Activated CD4-positive, alpha-beta T cell treated with anti-CD3 and anti-CD28 coated beads, Interleukin-2, amount 10 ng/mL, durations not matched to agents 24 days and 14 days (primary cell): Measurements from ENCODE around the gene ESPNL. TPM values are rescaled to one million over a fixed set of nuclear protein-coding genes. Genes with fewer than 3 reads are reported as not detected.
"Not testable (repeated sequence)": the region's sequence is repeated elsewhere in the genome, so short reads cannot be mapped to it uniquely, and the experiment has no call there.

Source experiments
- DNase-seq: peaks from one replicate; pipeline ENCODE4 v3.0.0; 2022
- H3K27ac Mint-ChIP-seq: one replicate; pipeline ENCODE4 v1.8.0; 2022; ENCODE audit warnings: mild to moderate bottlenecking, mixed read lengths
- H3K27me3 Mint-ChIP-seq: one replicate; pipeline ENCODE4 v1.8.0; 2022; ENCODE audit warnings: mixed read lengths
- H3K36me3 Mint-ChIP-seq: one replicate; pipeline ENCODE4 v1.8.0; 2022; ENCODE audit warnings: low read depth, mild to moderate bottlenecking, mixed read lengths
- H3K4me1 Mint-ChIP-seq: one replicate; pipeline ENCODE4 v1.8.0; 2021; ENCODE audit warnings: mixed read lengths
- H3K4me3 Mint-ChIP-seq: one replicate; pipeline ENCODE4 v1.8.0; 2022; ENCODE audit warnings: mild to moderate bottlenecking, moderate library complexity, mixed read lengths
- H3K9me3 Mint-ChIP-seq: one replicate; pipeline ENCODE4 v1.8.0; 2021; ENCODE audit warnings: mixed read lengths
- intact Hi-C: fragments of 100-400 bp; cut with micrococcal nuclease; formaldehyde crosslinking; loops from one replicate; pipeline ENCODE4 v1.15.1; 2023
- total RNA-seq: library from RNA; stranded (reverse); gene quantifications from 2 replicates; pipeline ENCODE4 v1.2.3, GENCODE V29; 2022

The ESPNL gene
- total RNA-seq, 1 donor from 2014 or later, result 0.07 TPM

DNA sequence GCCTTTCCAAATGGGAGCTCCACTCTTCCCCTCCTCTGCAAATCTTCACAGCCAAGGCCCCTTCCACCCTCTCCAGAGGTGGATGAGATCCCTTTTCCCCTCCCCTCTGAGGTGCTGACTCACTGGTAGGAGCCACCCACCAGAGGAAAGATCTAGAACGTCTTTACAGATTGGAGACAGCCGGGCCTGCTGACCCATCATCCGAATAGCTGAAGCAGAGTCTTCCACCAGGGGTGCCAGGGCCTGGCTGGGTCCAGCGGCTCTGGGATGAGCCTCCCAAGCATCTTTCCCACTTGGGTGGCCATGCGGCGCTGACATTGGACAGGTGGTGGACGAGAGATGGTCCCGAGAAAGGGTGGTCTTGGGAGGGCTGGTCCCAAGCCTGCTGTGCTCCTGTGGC is 67.6 kb downstream of the ESPNL start:
- Mint-ChIP-seq H3K27me3 (peaks cover 11% of the 10 kb centered on the region), H3K36me3 (peaks cover 25% of the 10 kb centered on the region), H3K27ac (no peak overlapping the region), H3K9me3 (no peaks in the 10 kb centered on the region), H3K4me1 (no peaks in the 10 kb centered on the region), H3K4me3 (no peak overlapping the region)
- no peak for DNase-seq
- intact Hi-C loops, result no loop called here

DNA sequence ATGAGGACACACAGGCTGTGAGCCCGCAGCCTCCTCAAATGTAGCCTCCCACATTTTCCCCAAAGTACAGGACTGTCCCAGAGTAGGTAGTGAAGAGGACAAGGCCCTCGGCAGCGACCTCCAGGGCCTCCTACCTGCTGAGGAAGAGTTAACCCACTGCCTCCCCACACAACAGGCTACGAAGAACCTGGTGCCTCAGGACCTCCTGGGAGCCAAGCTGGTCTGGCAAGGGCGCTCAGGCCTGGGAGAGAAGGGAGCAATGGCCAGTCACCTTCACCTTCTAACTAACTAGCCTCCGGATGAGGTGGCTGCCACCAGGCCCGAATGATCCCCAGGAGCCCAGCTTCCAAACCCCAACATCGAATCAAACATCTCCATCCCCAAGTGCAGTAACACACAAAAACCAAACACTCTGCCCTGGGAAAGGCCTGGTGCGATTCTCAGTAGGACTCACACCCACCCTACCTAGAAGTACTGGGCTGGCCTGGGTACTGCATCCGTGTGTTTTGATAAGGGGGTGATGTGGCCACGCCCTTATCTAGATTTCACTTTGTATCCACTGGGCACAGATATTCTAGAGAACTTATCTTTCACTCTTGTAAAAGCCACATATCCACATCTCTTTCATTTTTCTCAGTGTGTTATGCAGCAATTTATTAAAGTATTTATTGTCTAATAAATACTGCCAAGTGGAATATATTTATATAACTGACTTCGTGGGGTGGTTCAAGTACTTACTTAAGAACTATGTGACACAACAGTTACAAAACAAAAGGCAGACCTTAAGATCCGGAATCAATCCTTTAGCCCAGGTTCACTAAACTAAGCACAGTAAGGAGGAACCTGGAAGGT is 68.3 kb downstream of the ESPNL start:
- intact Hi-C loops, result no loop called here
- Mint-ChIP-seq H3K27me3 (peaks cover 9% of the 10 kb centered on the region), H3K27ac (no peak overlapping the region), H3K36me3 (peaks cover 32% of the 10 kb centered on the region), H3K4me1 (no peaks in the 10 kb centered on the region), H3K9me3 (no peaks in the 10 kb centered on the region), H3K4me3 (no peak overlapping the region)
- no peak for DNase-seq

DNA sequence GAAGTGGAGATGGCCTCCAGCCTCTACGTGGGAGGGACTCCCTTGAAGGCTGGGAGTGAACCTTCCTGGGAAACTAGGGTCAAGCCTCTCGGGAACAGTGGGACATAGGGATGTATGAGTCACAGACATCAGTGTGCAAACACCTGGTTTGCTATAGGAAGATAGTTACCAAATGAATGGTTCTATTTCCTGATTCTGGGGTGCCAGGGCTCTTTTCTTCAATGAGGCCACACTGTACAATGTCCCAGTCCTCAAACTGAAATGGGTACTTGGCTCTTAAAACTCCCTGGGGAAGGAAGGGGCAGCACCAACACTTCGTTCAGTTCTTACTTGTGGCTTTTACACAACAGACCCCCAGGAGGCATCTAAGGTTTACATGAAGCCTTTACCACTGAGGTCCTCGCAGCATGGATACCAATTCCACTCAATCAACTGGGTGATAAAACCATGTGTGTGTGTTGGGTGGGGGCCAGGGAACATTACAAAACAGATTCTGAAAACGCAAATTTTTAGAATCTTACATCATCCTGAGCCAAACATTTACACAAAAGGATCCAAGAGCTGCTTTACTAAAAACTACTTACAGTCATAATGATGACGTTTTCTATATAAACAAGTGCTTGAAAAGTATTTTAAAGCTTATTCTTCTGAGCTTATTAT is 69.0 kb downstream of the ESPNL start:
- Mint-ChIP-seq H3K36me3 (peaks cover 34% of the 10 kb centered on the region), H3K9me3 (no peaks in the 10 kb centered on the region), H3K27ac (no peak overlapping the region), H3K4me3 (no peak overlapping the region), H3K4me1 (no peaks in the 10 kb centered on the region), H3K27me3 (peaks cover 9% of the 10 kb centered on the region)
- DNase-seq, result no peak
- intact Hi-C loops, result no loop called here

DNA sequence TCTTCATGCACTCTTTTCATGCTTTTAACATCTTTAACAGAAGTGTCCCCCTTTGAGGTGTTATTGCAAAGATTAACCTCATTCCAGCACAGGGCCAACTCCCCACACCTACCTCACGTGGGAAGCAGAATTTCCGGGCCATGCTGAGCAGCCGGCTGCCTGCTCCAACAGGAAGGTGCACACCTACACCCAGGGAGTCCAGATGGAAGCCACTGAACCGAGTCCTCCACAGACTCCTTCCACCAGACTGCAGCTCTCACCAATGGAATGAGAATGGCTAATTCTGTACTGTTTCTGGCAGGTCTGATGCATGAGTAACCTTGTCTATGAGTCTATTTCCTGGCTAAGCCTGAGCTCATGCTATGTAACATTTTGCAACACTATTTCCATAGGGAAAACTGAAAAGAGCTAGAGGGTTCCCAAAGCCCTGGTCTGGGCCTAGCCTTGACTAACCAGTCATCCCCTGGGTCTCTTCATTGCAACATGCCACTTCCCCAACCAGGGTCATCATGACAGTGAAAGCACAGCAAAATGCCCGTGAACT is 69.6 kb downstream of the ESPNL start:
- no peaks in the 10 kb centered on the region for H3K4me1 Mint-ChIP-seq
- intact Hi-C loops, result no loop called here
- H3K27me3 Mint-ChIP-seq, result peaks cover 5% of the 10 kb centered on the region
- DNase-seq, result no peak
- no peak overlapping the region for H3K4me3 Mint-ChIP-seq
- no peaks in the 10 kb centered on the region for H3K9me3 Mint-ChIP-seq
- peaks cover 34% of the 10 kb centered on the region for H3K36me3 Mint-ChIP-seq
- H3K27ac Mint-ChIP-seq, result no peak overlapping the region

DNA sequence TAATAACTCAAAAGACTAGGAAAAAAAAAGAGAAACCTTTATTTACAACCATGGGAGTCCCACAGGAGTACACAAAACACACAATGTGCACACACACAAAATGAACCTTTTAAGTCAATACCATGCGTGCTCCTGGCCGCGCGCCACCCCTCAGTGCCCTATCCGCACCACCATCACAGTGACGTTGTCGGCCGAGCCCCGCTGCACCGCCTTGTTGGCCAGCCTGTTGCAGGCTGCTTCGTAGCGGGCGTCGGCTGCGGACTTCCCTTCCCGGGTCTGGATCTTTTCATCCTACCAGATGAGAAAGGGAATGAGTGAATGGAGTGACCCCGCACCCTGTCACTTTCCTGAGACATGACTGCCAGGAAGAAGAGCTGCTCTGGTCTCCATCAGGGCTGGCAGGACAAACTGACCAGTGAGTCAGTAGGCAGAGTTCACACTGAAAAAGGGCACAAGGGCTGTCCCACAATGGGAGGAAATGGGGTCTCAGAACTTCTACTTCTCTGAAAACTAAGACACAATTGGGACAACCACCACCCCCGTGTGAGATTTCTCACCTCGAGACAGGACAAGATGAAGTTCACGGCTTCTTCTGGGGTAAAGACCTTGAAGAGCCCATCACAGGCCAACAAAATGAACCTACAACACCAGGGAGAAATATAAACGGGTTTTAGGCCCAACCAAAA is 70.4 kb downstream of the ESPNL start:
- peak overlapping the region; percentile 15 for H3K27ac Mint-ChIP-seq
- no peaks in the 10 kb centered on the region for H3K4me1 Mint-ChIP-seq
- H3K36me3 Mint-ChIP-seq, result peaks cover 34% of the 10 kb centered on the region

DNA sequence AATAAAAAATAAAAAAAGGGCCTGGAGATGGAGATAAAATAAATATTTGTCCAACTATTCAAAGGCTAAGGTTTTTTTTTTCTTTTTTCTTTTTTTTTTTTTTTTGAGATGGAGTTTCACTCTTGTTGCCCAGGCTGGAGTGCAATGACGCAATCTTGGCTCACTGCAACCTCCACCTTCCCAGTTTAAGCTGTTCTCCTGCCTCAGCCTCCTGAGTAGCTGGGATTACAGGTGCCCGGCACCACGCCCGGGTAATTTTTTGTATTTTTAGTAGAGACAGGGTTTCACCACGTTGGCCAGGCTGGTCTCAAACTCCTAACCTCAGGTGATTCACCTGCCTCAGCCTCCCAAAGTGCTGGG is 70.9 kb downstream of the ESPNL start:
- peaks cover 37% of the 10 kb centered on the region for H3K36me3 Mint-ChIP-seq
- H3K9me3 Mint-ChIP-seq, H3K4me1 Mint-ChIP-seq, H3K4me3 Mint-ChIP-seq, intact Hi-C loops, DNase-seq, H3K27ac Mint-ChIP-seq, H3K27me3 Mint-ChIP-seq: not testable (repeated sequence)

More for the DNA sequence above, 70.4 kb downstream of the ESPNL start:
- Mint-ChIP-seq H3K4me3 (no peak overlapping the region), H3K27me3 (no peaks in the 10 kb centered on the region), H3K9me3 (no peaks in the 10 kb centered on the region)
- intact Hi-C loops, result no loop called here
- DNase-seq, result no peak

DNA sequence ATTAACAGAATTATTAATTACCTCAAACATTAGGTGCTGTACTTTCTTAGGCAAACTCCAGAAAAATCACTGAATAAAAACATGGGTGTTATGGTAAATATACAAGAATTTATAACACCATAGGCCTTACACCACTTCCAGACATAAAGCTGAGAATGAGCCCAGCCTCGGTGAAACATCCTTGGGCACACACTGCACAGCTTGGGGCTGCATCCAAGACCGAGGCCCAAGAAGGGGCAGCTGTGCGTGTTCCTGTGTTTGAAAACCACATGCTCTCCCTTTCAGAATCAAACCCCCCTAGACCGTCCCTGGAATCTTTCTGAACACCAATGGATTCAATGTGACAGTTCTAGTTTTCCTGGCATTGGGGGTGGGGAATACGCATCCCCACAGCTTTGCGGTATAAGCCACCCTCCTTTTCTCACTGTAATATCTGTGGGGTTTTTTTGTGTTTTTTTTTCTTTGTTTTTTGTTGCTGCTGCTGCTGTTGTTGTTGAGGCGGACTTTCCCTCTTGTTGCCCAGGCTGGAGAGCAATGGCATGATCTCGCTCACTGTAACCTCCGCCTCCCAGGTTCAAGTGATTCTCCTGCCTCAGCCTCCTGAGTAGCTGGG is 71.5 kb downstream of the ESPNL start:
- H3K27ac Mint-ChIP-seq, result no peak overlapping the region
- intact Hi-C loops, result no loop called here
- H3K27me3 Mint-ChIP-seq, result no peaks in the 10 kb centered on the region
- no peaks in the 10 kb centered on the region for H3K9me3 Mint-ChIP-seq
- no peak for DNase-seq
- H3K4me3 Mint-ChIP-seq, result no peak overlapping the region
- H3K36me3 Mint-ChIP-seq, result peaks cover 41% of the 10 kb centered on the region
- H3K4me1 Mint-ChIP-seq, result no peaks in the 10 kb centered on the region

DNA sequence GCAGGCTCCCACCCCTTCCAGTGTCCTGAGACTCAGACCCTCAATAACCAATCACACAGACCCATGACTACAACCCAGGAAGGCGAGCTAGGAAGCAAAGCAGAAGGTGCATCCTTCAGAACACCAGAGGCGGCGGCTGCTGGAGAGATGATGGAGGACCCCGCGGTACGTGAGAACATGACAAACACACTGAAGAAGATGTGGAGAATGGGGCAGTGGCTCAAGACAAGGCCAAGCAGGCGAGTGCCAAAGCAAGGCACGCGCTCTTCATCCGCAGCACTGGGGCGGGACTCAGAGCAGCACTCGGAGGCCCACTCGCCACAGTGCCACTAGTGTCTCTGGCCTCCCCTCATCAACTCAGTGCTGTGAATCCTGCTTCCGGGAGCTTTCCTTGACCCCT is 72.3 kb downstream of the ESPNL start:
- DNase-seq, result no peak
- H3K9me3 Mint-ChIP-seq, result no peaks in the 10 kb centered on the region
- intact Hi-C loops, result no loop called here
- peaks cover 47% of the 10 kb centered on the region for H3K36me3 Mint-ChIP-seq
- H3K27ac Mint-ChIP-seq, result no peak overlapping the region
- no peaks in the 10 kb centered on the region for H3K27me3 Mint-ChIP-seq
- no peak overlapping the region for H3K4me3 Mint-ChIP-seq
- no peaks in the 10 kb centered on the region for H3K4me1 Mint-ChIP-seq

DNA sequence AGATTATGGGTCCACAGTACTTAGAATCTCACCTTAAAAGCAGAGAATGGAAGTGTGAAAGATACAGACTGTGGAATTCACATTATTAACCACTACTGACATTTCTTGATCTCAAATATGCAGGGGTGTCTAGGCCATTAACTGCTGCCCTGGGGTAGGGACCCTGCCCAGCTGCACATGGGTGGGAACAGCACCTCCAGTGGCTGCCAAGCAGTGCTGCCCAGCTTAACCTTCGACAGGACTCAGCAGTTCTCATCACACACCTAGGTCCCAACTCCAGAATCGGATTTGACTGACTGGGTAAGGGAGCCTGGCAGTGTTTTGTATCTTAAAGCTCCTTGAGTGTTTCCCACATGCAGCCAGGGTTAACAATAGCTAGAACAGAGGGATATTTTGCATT is 73.6 kb downstream of the ESPNL start:
- peaks cover 50% of the 10 kb centered on the region for H3K36me3 Mint-ChIP-seq
- DNase-seq, result no peak
- intact Hi-C loops, result no loop called here
- no peak overlapping the region for H3K27ac Mint-ChIP-seq
- no peaks in the 10 kb centered on the region for H3K9me3 Mint-ChIP-seq
- no peak overlapping the region for H3K4me3 Mint-ChIP-seq
- H3K4me1 Mint-ChIP-seq, result no peaks in the 10 kb centered on the region
- no peaks in the 10 kb centered on the region for H3K27me3 Mint-ChIP-seq

DNA sequence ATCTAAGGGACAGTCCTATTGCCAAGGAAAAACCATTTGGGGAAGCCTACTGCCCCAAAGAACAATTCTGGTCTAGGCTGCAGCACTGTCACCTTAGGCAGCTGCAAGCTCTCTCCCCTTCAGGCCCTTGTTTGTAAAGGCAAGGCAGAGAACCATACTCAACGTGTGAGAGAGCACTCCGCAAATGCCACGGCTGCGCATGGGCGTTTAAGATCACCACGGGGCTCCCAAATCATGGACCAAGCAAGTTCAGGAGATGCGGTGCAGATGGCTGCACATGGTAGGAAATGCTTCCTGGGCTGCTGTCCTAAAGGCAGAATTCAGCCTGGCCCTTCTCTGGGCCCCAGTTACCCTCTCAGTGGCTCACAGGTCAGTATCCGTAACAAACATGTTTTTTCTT is 74.2 kb downstream of the ESPNL start:
- Mint-ChIP-seq H3K36me3 (peaks cover 52% of the 10 kb centered on the region), H3K27me3 (no peaks in the 10 kb centered on the region), H3K4me3 (no peak overlapping the region), H3K4me1 (no peaks in the 10 kb centered on the region), H3K27ac (no peak overlapping the region), H3K9me3 (no peaks in the 10 kb centered on the region)
- no peak for DNase-seq
- intact Hi-C loops, result no loop called here

DNA sequence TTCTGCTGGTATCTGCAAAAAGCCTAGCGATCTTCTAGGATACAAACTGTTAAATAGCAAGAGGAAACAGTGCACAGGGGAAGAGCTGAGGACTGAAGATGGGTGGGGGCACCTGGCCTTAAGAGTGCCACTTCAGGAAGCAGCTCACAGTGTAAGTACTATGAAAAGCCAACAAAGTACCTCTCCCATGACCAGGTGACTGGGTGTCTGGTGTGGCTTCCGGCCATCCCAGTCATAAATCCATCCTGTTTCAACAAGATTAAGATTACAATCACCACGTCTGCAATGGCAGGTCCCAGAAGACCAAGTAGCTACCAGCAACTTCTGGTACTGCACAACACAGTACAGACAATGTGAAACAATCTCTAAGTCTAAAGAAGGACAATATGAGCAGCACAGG is 74.6 kb downstream of the ESPNL start:
- Mint-ChIP-seq H3K27ac (no peak overlapping the region), H3K27me3 (no peaks in the 10 kb centered on the region), H3K4me1 (no peaks in the 10 kb centered on the region), H3K9me3 (no peaks in the 10 kb centered on the region), H3K36me3 (peaks cover 54% of the 10 kb centered on the region), H3K4me3 (no peak overlapping the region)
- DNase-seq, result no peak
- intact Hi-C loops, result no loop called here

DNA sequence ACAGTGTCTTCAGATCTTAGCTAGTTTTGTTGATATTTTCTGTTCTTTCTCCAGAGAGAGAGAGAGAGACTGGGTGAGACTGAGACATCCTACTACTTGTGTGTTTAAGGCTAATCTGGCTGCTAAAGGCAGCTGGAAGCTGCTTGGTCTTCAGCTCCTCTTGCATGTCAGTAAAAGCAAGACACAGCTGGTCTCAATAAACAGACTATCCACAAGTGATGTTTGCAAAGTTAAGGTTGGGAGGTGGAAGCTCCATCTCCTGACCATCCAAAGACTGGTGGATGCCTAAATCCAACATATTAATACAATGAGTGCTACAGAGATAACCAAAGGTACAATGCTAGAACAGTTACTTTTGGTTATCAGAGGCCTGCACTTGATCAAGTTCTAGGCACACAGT is 76.5 kb downstream of the ESPNL start:
- intact Hi-C loops, result no loop called here
- no peaks in the 10 kb centered on the region for H3K27me3 Mint-ChIP-seq
- no peaks in the 10 kb centered on the region for H3K9me3 Mint-ChIP-seq
- H3K4me3 Mint-ChIP-seq, result no peak overlapping the region
- DNase-seq, result no peak
- H3K4me1 Mint-ChIP-seq, result no peaks in the 10 kb centered on the region
- H3K36me3 Mint-ChIP-seq, result peaks cover 56% of the 10 kb centered on the region
- no peak overlapping the region for H3K27ac Mint-ChIP-seq

DNA sequence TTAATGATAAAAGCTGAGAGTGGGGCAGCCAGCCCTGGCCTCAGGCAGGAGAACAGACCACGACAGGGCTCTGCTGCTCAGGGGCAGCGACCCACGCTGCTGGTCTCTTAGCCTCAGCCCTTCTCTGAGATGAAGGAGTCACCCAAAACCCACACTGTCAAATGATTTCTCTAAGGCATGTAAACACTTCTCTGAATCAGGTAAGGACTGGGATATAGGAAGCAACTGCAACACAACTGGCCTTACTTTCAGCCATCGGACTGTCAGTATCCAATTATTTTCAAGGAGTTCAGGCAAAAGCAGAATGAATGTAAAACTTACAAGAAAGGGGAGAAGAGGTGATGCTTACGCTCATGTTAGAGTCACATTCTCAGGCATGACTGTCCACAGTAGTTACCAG is 80.4 kb downstream of the ESPNL start:
- Mint-ChIP-seq H3K4me1 (peaks cover 8% of the 10 kb centered on the region), H3K27me3 (no peaks in the 10 kb centered on the region), H3K9me3 (no peaks in the 10 kb centered on the region), H3K36me3 (peaks cover 74% of the 10 kb centered on the region), H3K4me3 (no peak overlapping the region), H3K27ac (no peak overlapping the region)
- intact Hi-C loops, result no loop called here
- DNase-seq, result no peak

DNA sequence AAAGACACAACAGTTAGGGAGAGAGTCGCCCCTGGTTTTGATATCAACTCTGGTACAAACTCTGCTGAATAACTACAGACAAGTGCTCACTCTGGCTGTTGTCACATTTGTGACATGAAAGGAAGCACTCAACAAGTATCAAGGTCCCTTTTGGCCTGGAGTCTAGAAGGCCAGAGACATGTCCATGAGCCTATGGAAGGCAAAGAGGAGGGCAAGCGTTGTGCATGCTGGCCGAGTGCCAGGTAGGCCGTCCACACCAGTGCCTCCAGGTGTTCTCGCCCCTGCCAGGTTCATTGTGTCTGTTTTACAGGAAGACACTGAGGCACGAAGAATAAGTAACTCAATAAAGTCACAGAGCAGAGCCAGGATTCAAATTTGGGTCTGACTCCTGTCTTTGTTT is 82.2 kb downstream of the ESPNL start:
- DNase-seq, result no peak
- no peaks in the 10 kb centered on the region for H3K27me3 Mint-ChIP-seq
- H3K27ac Mint-ChIP-seq, result no peak overlapping the region
- H3K4me3 Mint-ChIP-seq, result no peak overlapping the region
- H3K36me3 Mint-ChIP-seq, result peaks cover 78% of the 10 kb centered on the region
- peaks cover 8% of the 10 kb centered on the region for H3K4me1 Mint-ChIP-seq
- intact Hi-C loops, result no loop called here
- H3K9me3 Mint-ChIP-seq, result no peaks in the 10 kb centered on the region
